ENCODE measurements around the gene C16orf90.

Gene C16orf90

GRCh38 chr16:3460585-3460984, 34.7 kb downstream of the C16orf90 start:
- no peak for DNase-seq

GRCh38 chr16:3460121-3460520, 35.2 kb downstream of the C16orf90 start:
- DNase-seq, result no peak

- peak; percentile 31 for DNase-seq
Observed at GRCh38 chr16:3459401-3460090, 35.7 kb downstream of the C16orf90 start.

GRCh38 chr16:3458852-3459361, 36.4 kb downstream of the C16orf90 start:
- no peak for DNase-seq

- peak; percentile 12 for DNase-seq
Observed at GRCh38 chr16:3458278-3458851, 36.9 kb downstream of the C16orf90 start.

GRCh38 chr16:3457434-3458252, 37.6 kb downstream of the C16orf90 start:
- DNase-seq, result peak; percentile 91

GRCh38 chr16:3454631-3455147, 40.6 kb downstream of the C16orf90 start:
- no peak for DNase-seq

- no peak for DNase-seq
Observed at GRCh38 chr16:3454093-3454492, 41.2 kb downstream of the C16orf90 start.

GRCh38 chr16:3444032-3444388, 51.3 kb downstream of the C16orf90 start:
- peak; percentile 51 for DNase-seq
